Effector memory CD8-positive, alpha-beta T cell (primary cell): ENCODE data around the gene DIP2C.
"Not testable (repeated sequence)": the region's sequence is repeated elsewhere in the genome, so short reads cannot be mapped to it uniquely, and the experiment has no call there.

ENCODE experiments used
- ATAC-seq: fragments of 150-1000 bp; cut with Tn5 transposase; replicated peaks from 2 replicates; pipeline ENCODE4 v1.10.0; 2021; ENCODE audit warnings: mild to moderate bottlenecking, moderate library complexity
- DNase-seq, 3 experiments: peaks; one replicate each; pipeline ENCODE4 v3.0.0; 2021
- H3K27ac Mint-ChIP-seq, 2 donors: one replicate each; pipeline ENCODE4 v1.8.0; 2022; ENCODE audit warnings: mild to moderate bottlenecking in 2 of 2, mixed read lengths in 2 of 2, moderate library complexity in 2 of 2
- H3K27me3 Mint-ChIP-seq, 2 donors: one replicate each; pipeline ENCODE4 v1.8.0; 2022; ENCODE audit warnings: mixed read lengths in 2 of 2
- H3K36me3 Mint-ChIP-seq: one replicate; pipeline ENCODE4 v1.8.0; 2022; ENCODE audit warnings: mild to moderate bottlenecking, moderate library complexity, mixed read lengths; ENCODE audit not compliant: insufficient read depth
- H3K4me1 Mint-ChIP-seq, 2 donors: one replicate each; pipeline ENCODE4 v1.8.0; 2022; ENCODE audit warnings: low read depth in 2 of 2, mixed read lengths in 2 of 2
- H3K4me3 Mint-ChIP-seq, 2 donors: one replicate each; pipeline ENCODE4 v1.8.0; 2022; ENCODE audit warnings: mild to moderate bottlenecking in 2 of 2, mixed read lengths in 2 of 2, moderate library complexity in 2 of 2
- H3K9me3 Mint-ChIP-seq, 2 donors: one replicate each; pipeline ENCODE4 v1.8.0; 2022; ENCODE audit warnings: mixed read lengths in 2 of 2

Gene DIP2C

DNA sequence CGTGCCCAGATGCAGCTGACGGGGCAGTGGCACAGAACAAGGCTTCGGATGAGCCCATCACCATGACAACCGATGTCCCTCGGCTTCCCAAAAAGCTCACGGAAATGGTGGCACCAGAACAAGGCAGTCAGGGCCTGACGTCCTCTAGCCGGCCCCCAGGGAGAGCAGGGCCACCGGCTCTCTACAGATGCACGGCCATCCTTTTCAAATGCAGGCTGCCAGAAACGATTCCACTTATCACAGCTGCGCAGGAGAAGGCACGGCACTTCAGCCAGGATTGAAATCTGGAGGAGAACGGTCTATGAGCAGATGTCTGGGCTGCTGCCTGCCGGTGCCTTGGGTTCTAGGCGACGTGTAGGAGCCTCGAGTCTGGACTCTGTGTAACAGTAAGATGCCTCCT, 330.4 kb downstream of the DIP2C start:
- H3K4me3 Mint-ChIP-seq = no peak overlapping the region
- DNase-seq = no peak
- no peak overlapping the region for H3K27ac Mint-ChIP-seq
- H3K4me1 Mint-ChIP-seq = peaks cover 0 to 3% of the 10 kb centered on the region in 2 donors
- no peaks in the 10 kb centered on the region for H3K9me3 Mint-ChIP-seq
- no peak for ATAC-seq
- peaks cover 0 to 10% of the 10 kb centered on the region in 2 donors for H3K27me3 Mint-ChIP-seq
- peaks cover 7% of the 10 kb centered on the region for H3K36me3 Mint-ChIP-seq

DNA sequence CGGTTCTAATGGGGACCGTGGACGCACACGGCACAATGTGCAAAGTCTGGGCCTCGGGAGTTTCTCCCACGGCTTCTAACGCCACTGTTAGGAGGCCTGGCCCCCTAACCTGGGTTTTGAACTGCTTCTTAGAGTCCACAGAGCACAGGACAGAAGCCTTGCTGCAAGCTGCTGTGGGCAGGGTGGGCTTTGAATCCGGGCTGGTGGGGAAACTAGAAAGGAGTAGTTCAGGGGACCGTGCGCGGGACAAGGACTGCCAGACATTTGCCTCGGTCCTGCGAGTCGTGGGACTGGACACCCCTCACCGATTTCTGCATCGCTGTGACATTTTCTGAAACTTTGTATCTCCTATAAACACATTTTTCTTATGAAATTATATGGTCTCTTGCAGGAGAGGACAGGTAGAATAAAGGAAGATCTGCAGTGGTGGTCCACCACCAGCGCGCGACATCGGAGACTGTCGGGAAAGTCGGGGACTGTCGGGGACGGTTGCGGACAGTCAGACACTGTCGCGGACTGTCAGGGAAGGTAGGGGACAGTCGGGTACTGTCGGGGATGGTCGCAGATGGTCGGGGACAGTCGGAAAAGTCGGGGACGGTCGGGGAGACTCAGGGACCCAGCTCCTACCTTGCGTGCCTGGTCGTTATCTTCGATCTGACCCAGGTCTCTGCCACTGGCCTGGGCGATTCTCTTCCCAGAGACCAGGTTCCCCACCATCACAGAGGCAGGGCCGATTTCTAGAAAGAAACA, 332.1 kb downstream of the DIP2C start:
- H3K27me3 Mint-ChIP-seq = peaks cover 0 to 10% of the 10 kb centered on the region in 2 donors

DNA sequence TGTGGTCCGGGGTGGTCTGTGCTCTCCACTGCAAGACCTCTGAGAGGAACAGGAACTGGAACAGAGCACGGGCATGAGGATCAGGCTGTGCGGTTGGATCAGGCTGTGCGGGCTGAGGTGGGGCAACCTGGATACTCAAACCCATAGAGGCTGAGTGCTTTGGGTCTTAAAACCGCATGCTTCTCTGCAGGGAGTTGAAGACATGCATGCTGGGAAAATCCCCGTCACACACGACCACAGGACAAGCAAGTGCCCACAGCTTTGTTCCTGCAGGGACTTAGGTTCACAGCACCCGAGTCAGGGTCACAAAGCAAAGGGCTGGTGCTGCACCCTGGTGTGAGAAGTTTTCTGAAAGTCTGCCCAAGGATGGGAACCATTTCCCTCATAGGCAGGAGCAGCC, 333.0 kb downstream of the DIP2C start:
- peaks cover 3% of the 10 kb centered on the region for H3K36me3 Mint-ChIP-seq
- peaks cover 0 to 9% of the 10 kb centered on the region in 2 donors for H3K4me1 Mint-ChIP-seq
- no peak overlapping the region for H3K27ac Mint-ChIP-seq
- ATAC-seq (no peak), DNase-seq (no peak)
- H3K4me3 Mint-ChIP-seq = no peak overlapping the region
- no peaks in the 10 kb centered on the region for H3K9me3 Mint-ChIP-seq
- peaks cover 0 to under 1% of the 10 kb centered on the region in 2 donors for H3K27me3 Mint-ChIP-seq

More for the DNA sequence above, 332.1 kb downstream of the DIP2C start:
- ATAC-seq = no peak
- H3K27ac Mint-ChIP-seq = peak overlapping the region in 1 of 2 donors; percentile 82
- peaks cover 3% of the 10 kb centered on the region for H3K36me3 Mint-ChIP-seq
- no peak for DNase-seq
- no peaks in the 10 kb centered on the region for H3K9me3 Mint-ChIP-seq
- H3K4me3 Mint-ChIP-seq = no peak overlapping the region
- H3K4me1 Mint-ChIP-seq = peaks cover 0 to 6% of the 10 kb centered on the region in 2 donors

DNA sequence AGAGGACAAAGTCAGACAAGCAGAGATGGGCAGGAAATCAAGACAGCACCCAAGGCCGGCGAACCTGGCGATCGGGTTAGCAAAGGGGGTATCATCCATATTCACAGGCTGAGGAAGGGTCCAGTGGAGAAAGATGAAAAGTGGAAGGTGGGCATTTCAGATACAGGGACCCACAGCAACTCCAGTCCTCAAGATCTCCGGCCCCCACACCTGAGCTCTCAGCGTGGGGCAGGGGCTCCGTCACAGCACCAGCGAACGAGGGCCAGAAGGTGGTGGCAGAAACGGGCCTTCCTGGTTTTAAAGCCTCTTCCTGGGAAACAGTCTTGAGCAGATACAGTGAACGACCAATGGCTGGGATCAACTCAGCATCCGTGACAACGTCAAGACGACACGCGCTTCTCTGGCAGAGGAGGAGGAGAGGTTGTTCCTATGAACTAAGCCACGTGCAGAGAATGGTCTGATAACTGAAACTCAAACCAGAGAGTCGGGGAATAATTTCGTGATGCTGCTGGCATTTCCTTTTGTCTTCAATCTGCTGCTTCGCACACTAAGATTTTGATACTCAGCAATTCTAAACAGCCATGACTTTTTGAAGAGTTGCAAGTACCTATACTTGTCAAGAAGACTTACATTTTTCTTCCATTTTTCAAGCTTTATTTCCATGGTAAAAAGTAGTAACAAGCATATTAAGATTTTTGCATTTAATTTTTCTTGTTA, 334.4 kb downstream of the DIP2C start:
- no peak overlapping the region for H3K27ac Mint-ChIP-seq
- no peak overlapping the region for H3K4me3 Mint-ChIP-seq
- peaks cover 6% of the 10 kb centered on the region for H3K36me3 Mint-ChIP-seq
- no peaks in the 10 kb centered on the region for H3K27me3 Mint-ChIP-seq
- no peaks in the 10 kb centered on the region for H3K9me3 Mint-ChIP-seq
- ATAC-seq (no peak), DNase-seq (no peak)
- H3K4me1 Mint-ChIP-seq = peaks cover 0 to 9% of the 10 kb centered on the region in 2 donors

DNA sequence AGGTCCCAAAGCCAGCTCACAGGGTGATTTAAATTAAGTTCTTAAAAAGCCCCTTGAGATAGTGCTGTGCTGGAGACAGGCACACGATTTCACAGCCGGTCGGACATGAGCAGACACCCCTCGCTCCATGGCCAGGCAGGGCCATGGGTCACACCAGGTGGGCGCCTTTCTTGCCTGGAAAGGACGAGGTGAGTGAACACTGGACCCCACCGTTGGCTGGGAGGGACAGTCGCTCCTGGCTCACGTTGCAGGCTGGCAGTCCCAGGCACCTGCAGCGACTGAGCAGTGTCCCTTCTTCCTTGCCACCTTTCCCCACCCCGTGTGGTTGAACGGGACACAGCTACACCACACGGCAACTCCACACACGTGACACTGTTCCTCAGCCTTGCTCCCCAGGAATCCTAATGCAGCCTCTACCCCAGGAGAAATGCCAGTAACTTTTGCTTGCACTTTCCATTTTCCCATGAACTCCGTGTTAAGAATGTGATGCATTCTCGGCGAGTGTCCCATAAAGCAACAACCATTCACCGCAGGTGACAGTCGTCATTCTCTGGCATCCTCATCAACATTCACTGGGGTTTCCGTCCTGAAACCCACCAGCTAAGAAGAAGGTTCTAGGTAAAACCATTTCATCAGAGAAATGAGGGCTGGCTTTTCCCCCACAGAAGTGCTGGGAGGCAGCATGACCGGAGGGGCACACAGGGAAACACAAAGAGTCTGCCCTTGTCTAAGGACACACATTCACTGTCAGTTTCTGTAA, 336.8 kb downstream of the DIP2C start:
- DNase-seq = no peak
- no peak overlapping the region for H3K27ac Mint-ChIP-seq
- ATAC-seq = no peak
- no peak overlapping the region for H3K4me3 Mint-ChIP-seq
- peaks cover 0 to 9% of the 10 kb centered on the region in 2 donors for H3K4me1 Mint-ChIP-seq
- H3K36me3 Mint-ChIP-seq = peaks cover 5% of the 10 kb centered on the region
- no peaks in the 10 kb centered on the region for H3K9me3 Mint-ChIP-seq
- no peaks in the 10 kb centered on the region for H3K27me3 Mint-ChIP-seq

DNA sequence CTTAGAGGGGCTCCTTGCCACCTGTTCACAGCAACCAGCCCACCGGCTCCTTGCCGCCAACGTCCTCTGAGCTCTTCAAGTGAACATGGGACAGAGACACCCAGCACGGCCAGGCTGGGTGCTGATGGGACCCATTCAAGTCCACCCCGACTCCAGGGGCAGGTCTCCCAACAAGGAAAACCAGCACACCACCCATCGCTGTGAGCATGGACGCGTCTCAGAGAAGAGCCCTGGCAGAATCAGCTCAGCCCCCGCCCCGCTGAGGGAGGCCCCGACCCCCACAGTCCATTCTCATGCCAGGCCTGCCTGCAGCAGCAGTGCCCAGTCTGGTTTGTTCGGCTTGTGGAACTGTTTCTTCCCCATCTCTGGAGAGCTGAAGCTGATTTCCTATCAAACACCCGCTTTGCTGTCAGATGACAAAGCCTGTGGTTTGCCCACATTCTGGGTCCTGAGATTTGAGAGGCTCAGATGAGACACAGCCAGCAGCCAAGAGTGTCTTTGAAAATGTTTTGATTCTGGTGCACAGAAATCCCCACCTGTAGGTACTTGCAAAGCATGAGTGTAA, 337.6 kb downstream of the DIP2C start:
- ATAC-seq (no peak), DNase-seq (peak in 1 of 3 experiments; percentile 9)
- Mint-ChIP-seq H3K36me3 (peaks cover 5% of the 10 kb centered on the region), H3K9me3 (no peaks in the 10 kb centered on the region), H3K27me3 (no peaks in the 10 kb centered on the region), H3K27ac (no peak overlapping the region), H3K4me1 (peaks cover 0 to 7% of the 10 kb centered on the region in 2 donors), H3K4me3 (no peak overlapping the region)

DNA sequence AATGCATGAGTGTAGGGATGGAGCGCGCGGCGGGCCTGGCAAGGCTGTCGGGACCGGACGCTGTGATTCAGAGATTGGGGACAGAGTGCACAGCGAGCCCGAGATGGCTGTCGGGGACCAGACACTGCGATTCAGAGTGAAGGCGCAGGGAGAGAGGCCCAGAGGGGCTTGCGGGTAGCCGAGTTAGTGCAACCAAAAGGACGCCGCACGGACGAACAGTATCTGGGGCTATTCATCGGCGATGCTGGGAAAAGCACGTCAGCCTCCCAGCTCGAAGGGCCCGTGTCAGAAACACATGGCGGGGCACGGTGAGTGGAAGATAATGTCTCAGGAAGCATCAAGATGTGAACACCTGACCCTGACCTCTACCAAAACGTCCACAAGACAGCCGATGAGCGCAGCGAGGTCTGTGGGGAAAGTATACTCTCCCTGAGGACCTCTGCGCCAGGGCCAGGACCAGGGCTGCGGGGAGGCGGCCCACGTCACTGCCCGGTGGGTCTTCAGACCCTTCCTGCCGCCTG, 338.4 kb downstream of the DIP2C start:
- Mint-ChIP-seq H3K9me3 (no peaks in the 10 kb centered on the region), H3K4me1 (peaks cover 0 to 7% of the 10 kb centered on the region in 2 donors), H3K36me3 (peaks cover 9% of the 10 kb centered on the region), H3K27me3 (no peaks in the 10 kb centered on the region), H3K27ac (peak overlapping the region in 1 of 2 donors; percentile 59), H3K4me3 (no peak overlapping the region)
- ATAC-seq (no peak), DNase-seq (no peak)

DNA sequence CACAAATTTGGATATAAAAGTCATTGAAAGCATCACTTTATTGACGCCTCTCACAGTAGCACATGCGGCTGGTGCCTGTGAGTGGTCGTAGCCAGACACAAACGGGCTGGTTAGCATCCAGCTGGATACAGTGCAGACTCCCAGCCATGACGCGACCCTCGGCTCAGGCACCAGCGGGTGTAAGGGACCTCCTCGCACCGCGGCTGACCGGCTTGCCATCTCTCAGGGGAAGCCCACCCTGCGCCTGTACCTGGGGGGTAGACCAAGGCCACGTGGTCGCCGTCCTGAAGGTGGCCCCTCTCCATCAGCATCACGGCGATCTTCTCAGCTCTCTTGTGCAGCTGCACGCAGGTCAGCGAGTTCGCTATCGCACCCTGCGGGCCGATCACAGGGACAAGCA, 340.4 kb downstream of the DIP2C start:
- H3K27me3 Mint-ChIP-seq = no peaks in the 10 kb centered on the region

DNA sequence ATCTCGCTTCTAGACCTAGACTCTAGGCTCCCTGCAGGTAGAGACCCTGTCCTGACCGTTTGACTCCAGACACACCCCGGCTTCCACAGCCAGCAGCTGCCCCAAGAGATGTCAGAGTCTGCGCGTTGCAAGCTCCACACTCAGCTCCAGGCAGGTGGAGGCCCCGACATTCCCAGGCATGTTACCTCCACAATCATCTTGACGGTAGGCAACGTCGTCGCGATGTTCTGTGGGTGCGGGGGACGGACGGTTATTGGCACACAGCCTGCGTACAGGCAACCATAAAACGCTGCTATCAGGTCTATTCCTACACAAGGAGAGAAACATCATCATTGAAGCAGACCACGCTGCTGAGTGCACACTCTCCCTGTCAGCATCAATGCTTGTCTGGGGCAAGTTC, 341.0 kb downstream of the DIP2C start:
- no peaks in the 10 kb centered on the region for H3K27me3 Mint-ChIP-seq
- no peaks in the 10 kb centered on the region for H3K9me3 Mint-ChIP-seq
- H3K4me3 Mint-ChIP-seq = no peak overlapping the region
- H3K4me1 Mint-ChIP-seq = peaks cover 0 to 7% of the 10 kb centered on the region in 2 donors
- peaks cover 10% of the 10 kb centered on the region for H3K36me3 Mint-ChIP-seq
- ATAC-seq (no peak), DNase-seq (no peak)
- peak overlapping the region; percentile 36 to 63 for H3K27ac Mint-ChIP-seq

More for the DNA sequence above, 340.4 kb downstream of the DIP2C start:
- no peak overlapping the region for H3K4me3 Mint-ChIP-seq
- no peaks in the 10 kb centered on the region for H3K9me3 Mint-ChIP-seq
- DNase-seq (no peak), ATAC-seq (no peak)
- peaks cover 0 to 7% of the 10 kb centered on the region in 2 donors for H3K4me1 Mint-ChIP-seq
- peaks cover 10% of the 10 kb centered on the region for H3K36me3 Mint-ChIP-seq
- H3K27ac Mint-ChIP-seq = peak overlapping the region in 1 of 2 donors; percentile 41

DNA sequence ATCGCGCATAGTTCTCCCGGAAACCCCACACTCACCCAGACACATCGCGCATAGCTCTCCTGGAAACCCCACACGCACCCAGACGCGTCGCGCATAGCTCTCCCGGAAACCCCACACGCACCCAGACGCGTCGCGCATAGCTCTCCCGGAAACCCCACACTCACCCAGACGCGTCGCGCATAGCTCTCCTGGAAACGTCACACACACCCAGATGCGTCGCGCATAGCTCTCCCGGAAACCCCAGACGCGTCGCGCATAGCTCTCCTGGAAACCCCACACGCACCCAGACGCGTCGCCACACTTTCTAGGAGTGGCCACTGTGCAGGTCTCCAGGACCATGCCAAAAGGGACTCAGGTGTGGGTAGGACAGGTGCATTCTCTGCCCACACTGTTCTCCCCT, 341.7 kb downstream of the DIP2C start:
- ATAC-seq, DNase-seq, H3K9me3 Mint-ChIP-seq, H3K4me1 Mint-ChIP-seq, H3K27me3 Mint-ChIP-seq, H3K4me3 Mint-ChIP-seq: not testable (repeated sequence)
- H3K36me3 Mint-ChIP-seq = peaks cover 10% of the 10 kb centered on the region
- peak overlapping the region; percentile 36 to 63 for H3K27ac Mint-ChIP-seq

DNA sequence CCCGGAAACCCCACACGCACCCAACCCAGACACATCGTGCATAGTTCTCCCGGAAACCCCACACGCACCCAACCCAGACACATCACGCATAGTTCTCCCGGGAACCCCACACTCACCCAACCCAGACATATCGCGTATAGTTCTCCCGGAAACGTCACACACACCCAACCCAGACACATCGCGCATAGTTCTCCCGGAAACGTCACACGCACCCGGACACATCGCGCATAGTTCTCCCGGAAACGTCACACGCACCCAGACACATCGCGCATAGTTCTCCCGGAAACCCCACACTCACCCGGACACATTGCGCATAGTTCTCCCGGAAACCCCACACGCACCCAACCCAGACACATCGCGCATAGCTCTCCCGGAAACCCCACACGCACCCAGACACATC, 342.3 kb downstream of the DIP2C start:
- H3K36me3 Mint-ChIP-seq = peaks cover 10% of the 10 kb centered on the region
- not testable (repeated sequence) for H3K9me3 Mint-ChIP-seq, H3K4me3 Mint-ChIP-seq, H3K27ac Mint-ChIP-seq, H3K4me1 Mint-ChIP-seq, ATAC-seq, H3K27me3 Mint-ChIP-seq, DNase-seq

DNA sequence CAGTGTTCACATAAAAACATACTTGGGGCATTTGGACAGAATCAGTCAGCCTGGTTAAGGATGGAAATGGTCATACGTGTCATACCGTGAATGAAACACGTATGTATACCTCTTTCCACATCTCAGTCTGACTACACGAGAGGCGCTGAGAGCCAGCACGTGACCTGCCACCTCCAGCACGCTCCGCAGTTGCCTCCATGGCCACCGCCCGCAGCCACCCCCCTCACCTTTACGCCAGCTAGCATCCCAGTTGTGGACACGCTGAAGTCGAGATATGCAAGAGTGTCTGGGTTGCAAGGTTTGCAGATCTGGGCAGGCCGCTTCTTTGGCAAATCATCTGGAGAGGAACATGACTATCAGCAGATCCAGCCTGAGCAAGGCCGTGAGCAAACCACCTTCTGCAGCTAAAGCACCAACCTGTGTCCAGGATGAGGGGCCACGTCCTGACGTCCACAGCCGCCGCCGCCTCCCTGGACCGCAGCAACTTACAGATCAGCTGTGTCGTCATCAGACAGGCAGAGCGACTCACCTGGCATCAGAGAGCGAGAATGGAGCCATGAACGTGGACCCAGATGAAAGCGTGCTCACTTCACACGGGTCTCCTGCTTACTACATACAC, 344.8 kb downstream of the DIP2C start:
- H3K27ac Mint-ChIP-seq = no peak overlapping the region
- H3K27me3 Mint-ChIP-seq = no peaks in the 10 kb centered on the region
- peaks cover 0 to 1% of the 10 kb centered on the region in 2 donors for H3K4me1 Mint-ChIP-seq
- H3K9me3 Mint-ChIP-seq = no peaks in the 10 kb centered on the region
- DNase-seq (no peak), ATAC-seq (no peak)
- no peak overlapping the region for H3K4me3 Mint-ChIP-seq
- peaks cover 9% of the 10 kb centered on the region for H3K36me3 Mint-ChIP-seq
